ENCODE data around the gene TSHZ2.

The TSHZ2 gene

GRCh38 chr20:53210931-53211330 lies 238.8 kb downstream of the TSHZ2 start:
- no peak for TF ChIP-seq CTCF (IDR thresholded peaks at IDR 0.05; ENCODE audit: low read depth, low read length, missing control alignments)
- no peak for DNase-seq (ENCODE audit: low read depth)
- no peak overlapping the region for H3K4me3 ChIP-seq (ENCODE audit: low read depth, low read length)

GRCh38 chr20:53212018-53212417 lies 239.9 kb downstream of the TSHZ2 start:
- TF ChIP-seq CTCF (IDR thresholded peaks at IDR 0.05; ENCODE audit: low read depth, low read length, missing control alignments), result no peak
- no peak overlapping the region for H3K4me3 ChIP-seq (ENCODE audit: low read depth, low read length)
- no peak for DNase-seq (ENCODE audit: low read depth)

- no peak for TF ChIP-seq CTCF (IDR thresholded peaks at IDR 0.05; ENCODE audit: low read depth, low read length, missing control alignments)
- DNase-seq (ENCODE audit: low read depth), result no peak
- no peak overlapping the region for H3K4me3 ChIP-seq (ENCODE audit: low read depth, low read length)
These were observed 242.2 kb downstream of the TSHZ2 start for GRCh38 chr20:53214392-53214791.

GRCh38 chr20:53215166-53215565 lies 243.0 kb downstream of the TSHZ2 start:
- no peak overlapping the region for H3K4me3 ChIP-seq (ENCODE audit: low read depth, low read length)
- DNase-seq (ENCODE audit: low read depth), result peak; percentile 7
- no peak for TF ChIP-seq CTCF (IDR thresholded peaks at IDR 0.05; ENCODE audit: low read depth, low read length, missing control alignments)

GRCh38 chr20:53216478-53216855 lies 244.3 kb downstream of the TSHZ2 start:
- no peak for TF ChIP-seq CTCF (IDR thresholded peaks at IDR 0.05; ENCODE audit: low read depth, low read length, missing control alignments)
- no peak overlapping the region for H3K4me3 ChIP-seq (ENCODE audit: low read depth, low read length)
- DNase-seq (ENCODE audit: low read depth), result no peak

- peak; percentile 88 for TF ChIP-seq CTCF (IDR thresholded peaks at IDR 0.05; ENCODE audit: low read depth, low read length, missing control alignments)
- no peak overlapping the region for H3K4me3 ChIP-seq (ENCODE audit: low read depth, low read length)
- DNase-seq (ENCODE audit: low read depth), result peak; percentile 8
These were observed 244.9 kb downstream of the TSHZ2 start for GRCh38 chr20:53216856-53217576.

Data from GM12864 (cell line).